ENCODE measurements around the gene HLCS. TPM values are rescaled to one million over a fixed set of nuclear protein-coding genes. Genes with fewer than 3 reads are reported as not detected.

HLCS gene
- total RNA-seq, 4 donors from 2014 or later: 20.0 to 75.4 (median 32.8) TPM

- 65 to 76% methylated on average over 2 to 4 of the region's 4 CpGs for WGBS, 2 donors (ENCODE audit: low coverage in 1 of 2)
- no peak overlapping the region for H3K4me3 ChIP-seq
Observed at GRCh38 chr21:36988536-36988935, 22.1 kb upstream of the HLCS start.

GRCh38 chr21:36987845-36988244 is 21.4 kb upstream of the HLCS start:
- in situ Hi-C loops (cut with MboI; ENCODE audit: low pct_ligation_motif_present in 1 of 4, low pct_unique_long_range_greater_than_20kb in 1 of 4, low sequenced_read_pairs in 3 of 4) (loop anchor here in 3 of 4 donors (10.0 to 25.0 kb wide), 3 partner anchors 87 to 574 kb away; partner anchors contain the start of genes PIGP (in 1 of the 3) and TTC3 (in 1 of the 3)), intact Hi-C loops (cut with DNase I; ENCODE audit: low total_unique reads) (no loop called here)
- no peak for TF ChIP-seq POLR2A (IDR thresholded peaks at IDR 0.05)
- TF ChIP-seq EP300 (IDR thresholded peaks at IDR 0.05; ENCODE audit: low read depth): no peak
- TF ChIP-seq POLR2AphosphoS5 (IDR thresholded peaks at IDR 0.05): no peak
- TF ChIP-seq CTCF (IDR thresholded peaks at IDR 0.05): no peak
- no peaks in the 10 kb centered on the region for H3K9me3 ChIP-seq
- H3K4me3 ChIP-seq: no peak overlapping the region
- no peak overlapping the region for H3K27ac ChIP-seq
- no peaks in the 10 kb centered on the region for H3K36me3 ChIP-seq
- H3K4me1 ChIP-seq: peaks cover 0 to 13% (median 5%) of the 10 kb centered on the region in 4 donors
- H3K27me3 ChIP-seq: no peaks in the 10 kb centered on the region
- DNase-seq: no peak

More at GRCh38 chr21:36988536-36988935, 22.1 kb upstream of the HLCS start:
- intact Hi-C loops (cut with DNase I; ENCODE audit: low total_unique reads): no loop called here
- no peak for TF ChIP-seq POLR2A (IDR thresholded peaks at IDR 0.05)
- TF ChIP-seq POLR2AphosphoS5 (IDR thresholded peaks at IDR 0.05): no peak
- TF ChIP-seq CTCF (IDR thresholded peaks at IDR 0.05): no peak
- TF ChIP-seq EP300 (IDR thresholded peaks at IDR 0.05; ENCODE audit: low read depth): no peak
- in situ Hi-C loops (cut with MboI; ENCODE audit: low pct_ligation_motif_present in 1 of 4, low pct_unique_long_range_greater_than_20kb in 1 of 4, low sequenced_read_pairs in 3 of 4): loop anchor here in 3 of 4 donors (10.0 to 25.0 kb wide), 3 partner anchors 86 to 574 kb away; partner anchors contain the start of genes PIGP (in 1 of the 3) and TTC3 (in 1 of the 3)
- no peaks in the 10 kb centered on the region for H3K36me3 ChIP-seq
- no peaks in the 10 kb centered on the region for H3K9me3 ChIP-seq
- H3K27ac ChIP-seq: no peak overlapping the region
- peaks cover 0 to 13% (median 5%) of the 10 kb centered on the region in 4 donors for H3K4me1 ChIP-seq
- H3K27me3 ChIP-seq: no peaks in the 10 kb centered on the region
- DNase-seq: no peak

- 91 to 93% methylated on average over 4 to 9 of the region's 9 CpGs for WGBS, 2 donors (ENCODE audit: low coverage in 1 of 2)
- in situ Hi-C loops (cut with MboI; ENCODE audit: low pct_ligation_motif_present in 1 of 4, low pct_unique_long_range_greater_than_20kb in 1 of 4, low sequenced_read_pairs in 3 of 4): loop anchor here in 3 of 4 donors (10.0 to 25.0 kb wide), 3 partner anchors 89 to 576 kb away; partner anchors contain the start of genes PIGP (in 1 of the 3) and TTC3 (in 1 of the 3)
Observed at GRCh38 chr21:36985751-36986594, 19.5 kb upstream of the HLCS start.

More at GRCh38 chr21:36985751-36986594, 19.5 kb upstream of the HLCS start:
- H3K9me3 ChIP-seq: no peaks in the 10 kb centered on the region
- intact Hi-C loops (cut with DNase I; ENCODE audit: low total_unique reads): no loop called here
- H3K36me3 ChIP-seq: no peaks in the 10 kb centered on the region
- TF ChIP-seq POLR2A (IDR thresholded peaks at IDR 0.05) (no peak), EP300 (IDR thresholded peaks at IDR 0.05; ENCODE audit: low read depth) (no peak), CTCF (IDR thresholded peaks at IDR 0.05) (no peak), POLR2AphosphoS5 (IDR thresholded peaks at IDR 0.05) (no peak)
- DNase-seq: no peak
- no peaks in the 10 kb centered on the region for H3K27me3 ChIP-seq
- peaks cover 0 to 13% (median 6%) of the 10 kb centered on the region in 4 donors for H3K4me1 ChIP-seq
- H3K4me3 ChIP-seq: no peak overlapping the region
- H3K27ac ChIP-seq: no peak overlapping the region
